ENCODE measurements around the gene NWD2. TPM values are rescaled to one million over a fixed set of nuclear protein-coding genes. Genes with fewer than 3 reads are reported as not detected.

Gene NWD2
- total RNA-seq, 2 experiments from 2014 or later = not detected

DNA sequence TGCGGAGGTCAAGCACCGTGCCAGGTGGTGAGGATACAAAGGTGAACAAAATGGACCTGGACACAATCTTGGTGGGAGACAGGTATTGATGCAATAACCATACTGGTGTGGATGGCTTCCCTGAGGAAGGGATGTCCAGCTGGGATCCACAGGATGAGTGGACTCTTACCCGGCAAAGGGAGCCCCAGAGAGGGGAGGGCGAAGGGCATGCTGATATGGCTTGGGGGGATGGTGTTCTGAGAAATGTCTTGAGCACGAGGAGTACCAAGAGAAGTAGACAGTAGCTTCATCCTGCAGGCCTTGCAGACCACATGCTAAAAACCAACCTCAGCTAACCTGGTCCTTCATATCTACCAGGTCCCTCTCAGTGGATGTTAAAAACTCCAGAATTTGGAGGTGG, 220.8 kb downstream of the NWD2 start:
- H3K27ac ChIP-seq (ENCODE audit: low read depth in 1 of 2, low read length in 2 of 2) = no peak overlapping the region
- H3K36me3 Mint-ChIP-seq (ENCODE audit: low read depth) = no peaks in the 10 kb centered on the region
- CTCF ChIA-PET = no interaction called here
- H3K4me3 Mint-ChIP-seq = no peak overlapping the region
- H3K27me3 Mint-ChIP-seq = peaks cover 24% of the 10 kb centered on the region
- H3K4me1 Mint-ChIP-seq (ENCODE audit: low read depth) = no peaks in the 10 kb centered on the region
- ATAC-seq (ENCODE audit: poor library complexity) = no peak
- H3K4me1 ChIP-seq (ENCODE audit: insufficient read depth, low read length) = no peaks in the 10 kb centered on the region
- H3K27ac Mint-ChIP-seq = no peak overlapping the region
- no peak overlapping the region for H3K4me3 ChIP-seq (ENCODE audit: low read length)
- intact Hi-C loops (cut with DNase I, micrococcal nuclease) = no loop called here
- no peaks in the 10 kb centered on the region for H3K9me3 Mint-ChIP-seq
- DNase-seq = no peak
- POLR2A ChIA-PET = interaction anchor here (1.4 kb wide), 1 partner anchor 11 kb away, joined by 4 read pairs; a partner anchor contains a TSS
- H3K27me3 ChIP-seq (ENCODE audit: control insufficient read depth in 1 of 2, insufficient read depth in 2 of 2, low read length in 2 of 2) = peaks cover 2 to 10% of the 10 kb centered on the region in 2 experiments
- H3K36me3 ChIP-seq (ENCODE audit: insufficient read depth, low read length) = no peaks in the 10 kb centered on the region
- no peaks in the 10 kb centered on the region for H3K9me3 ChIP-seq (ENCODE audit: control insufficient read depth in 1 of 2, insufficient read depth in 1 of 2, low read length in 2 of 2)
- TF ChIP-seq CTCF (IDR thresholded peaks at IDR 0.05) = no peak

DNA sequence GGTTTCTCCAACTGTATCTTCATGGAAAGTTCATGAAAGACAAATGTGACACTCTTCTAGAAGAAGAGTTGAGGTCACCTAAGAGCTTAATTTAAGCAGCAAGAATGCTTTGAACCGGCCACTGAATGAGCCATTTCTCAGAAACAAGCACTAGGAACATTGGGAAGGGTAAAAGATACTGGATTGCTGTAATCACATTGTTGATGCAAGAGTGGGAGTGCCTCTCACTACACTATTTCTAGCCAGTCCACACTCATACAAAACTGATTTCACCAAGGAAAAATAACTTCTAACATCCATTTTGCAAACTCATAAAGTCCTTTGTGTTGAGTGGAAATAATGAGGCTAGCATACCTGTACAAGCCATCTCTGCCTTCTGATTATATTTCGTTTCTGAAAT, 221.3 kb downstream of the NWD2 start:
- no peak overlapping the region for H3K27ac Mint-ChIP-seq
- H3K4me1 Mint-ChIP-seq (ENCODE audit: low read depth) = no peaks in the 10 kb centered on the region
- H3K36me3 ChIP-seq (ENCODE audit: insufficient read depth, low read length) = no peaks in the 10 kb centered on the region
- no peak overlapping the region for H3K4me3 ChIP-seq (ENCODE audit: low read length)
- H3K27me3 Mint-ChIP-seq = peaks cover 25% of the 10 kb centered on the region
- POLR2A ChIA-PET = interaction anchor here (1.4 kb wide), 1 partner anchor 12 kb away, joined by 4 read pairs; a partner anchor contains a TSS
- H3K4me3 Mint-ChIP-seq = no peak overlapping the region
- ATAC-seq (ENCODE audit: poor library complexity) = no peak
- H3K9me3 ChIP-seq (ENCODE audit: control insufficient read depth in 1 of 2, insufficient read depth in 1 of 2, low read length in 2 of 2) = no peaks in the 10 kb centered on the region
- H3K4me1 ChIP-seq (ENCODE audit: insufficient read depth, low read length) = no peaks in the 10 kb centered on the region
- H3K27me3 ChIP-seq (ENCODE audit: control insufficient read depth in 1 of 2, insufficient read depth in 2 of 2, low read length in 2 of 2) = peaks cover 2 to 10% of the 10 kb centered on the region in 2 experiments
- TF ChIP-seq CTCF (IDR thresholded peaks at IDR 0.05) = no peak
- H3K27ac ChIP-seq (ENCODE audit: low read depth in 1 of 2, low read length in 2 of 2) = no peak overlapping the region
- intact Hi-C loops (cut with DNase I, micrococcal nuclease) = no loop called here
- DNase-seq = no peak
- CTCF ChIA-PET = interaction anchor here (0.6 kb wide), 1 partner anchor 135 kb away, joined by 3 read pairs; no protein-coding TSS in a partner anchor
- H3K9me3 Mint-ChIP-seq = no peaks in the 10 kb centered on the region
- no peaks in the 10 kb centered on the region for H3K36me3 Mint-ChIP-seq (ENCODE audit: low read depth)

DNA sequence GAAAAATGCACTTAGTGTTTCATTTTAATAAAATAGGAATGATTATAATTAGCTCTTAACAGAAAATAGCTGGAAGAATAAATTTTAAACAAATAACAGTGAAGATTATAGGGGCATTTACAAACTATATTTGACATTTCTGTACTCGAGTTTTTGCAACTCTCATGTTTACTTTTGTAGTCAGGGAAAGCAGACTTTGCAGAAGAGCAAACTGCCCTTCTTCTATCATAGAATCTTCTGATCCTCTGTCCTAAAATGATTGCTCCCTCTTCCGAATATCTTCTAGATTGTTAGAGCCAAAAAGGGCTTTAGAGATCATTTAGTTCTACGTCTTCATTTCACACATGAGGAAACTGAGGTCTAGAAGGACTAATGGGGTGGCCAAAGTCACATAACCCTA, 222.7 kb downstream of the NWD2 start:
- DNase-seq = no peak
- Mint-ChIP-seq H3K27me3 (peaks cover 13% of the 10 kb centered on the region), H3K9me3 (no peaks in the 10 kb centered on the region), H3K36me3 (ENCODE audit: low read depth) (no peaks in the 10 kb centered on the region), H3K4me3 (no peak overlapping the region), H3K27ac (no peak overlapping the region), H3K4me1 (ENCODE audit: low read depth) (no peaks in the 10 kb centered on the region)
- Histone ChIP-seq H3K4me3 (ENCODE audit: low read length) (no peak overlapping the region), H3K4me1 (ENCODE audit: insufficient read depth, low read length) (no peaks in the 10 kb centered on the region), H3K27me3 (ENCODE audit: control insufficient read depth in 1 of 2, insufficient read depth in 2 of 2, low read length in 2 of 2) (peaks cover 4 to 14% of the 10 kb centered on the region in 2 experiments), H3K27ac (ENCODE audit: low read depth in 1 of 2, low read length in 2 of 2) (no peak overlapping the region), H3K9me3 (ENCODE audit: control insufficient read depth in 1 of 2, insufficient read depth in 1 of 2, low read length in 2 of 2) (no peaks in the 10 kb centered on the region), H3K36me3 (ENCODE audit: insufficient read depth, low read length) (no peaks in the 10 kb centered on the region)
- intact Hi-C loops (cut with DNase I, micrococcal nuclease) = no loop called here
- ChIA-PET CTCF (no interaction called here), POLR2A (no interaction called here)
- ATAC-seq (ENCODE audit: poor library complexity) = no peak
- no peak for TF ChIP-seq CTCF (IDR thresholded peaks at IDR 0.05)

All from CD4-positive, alpha-beta T cell (primary cell).